Myocyte (in vitro differentiated cells): ENCODE measurements around the gene EPC1. TPM values are rescaled to one million over a fixed set of nuclear protein-coding genes. Genes with fewer than 3 reads are reported as not detected.
"Not testable (repeated sequence)": the region's sequence is repeated elsewhere in the genome, so short reads cannot be mapped to it uniquely, and the experiment has no call there.

ENCODE experiments used
- DNase-seq: peaks from one replicate; pipeline ENCODE4 v3.0.0-alpha.2; 2012; ENCODE audit warnings: low read depth
- total RNA-seq: library from RNA; depleted of rRNA; stranded (reverse); fragments of >200 nt; gene quantifications from 2 replicates; pipeline ENCODE4 v1.2.3, GENCODE V29; 2014

Gene EPC1
- total RNA-seq, 1 donor from 2014 or later, result 27.5 TPM

DNA sequence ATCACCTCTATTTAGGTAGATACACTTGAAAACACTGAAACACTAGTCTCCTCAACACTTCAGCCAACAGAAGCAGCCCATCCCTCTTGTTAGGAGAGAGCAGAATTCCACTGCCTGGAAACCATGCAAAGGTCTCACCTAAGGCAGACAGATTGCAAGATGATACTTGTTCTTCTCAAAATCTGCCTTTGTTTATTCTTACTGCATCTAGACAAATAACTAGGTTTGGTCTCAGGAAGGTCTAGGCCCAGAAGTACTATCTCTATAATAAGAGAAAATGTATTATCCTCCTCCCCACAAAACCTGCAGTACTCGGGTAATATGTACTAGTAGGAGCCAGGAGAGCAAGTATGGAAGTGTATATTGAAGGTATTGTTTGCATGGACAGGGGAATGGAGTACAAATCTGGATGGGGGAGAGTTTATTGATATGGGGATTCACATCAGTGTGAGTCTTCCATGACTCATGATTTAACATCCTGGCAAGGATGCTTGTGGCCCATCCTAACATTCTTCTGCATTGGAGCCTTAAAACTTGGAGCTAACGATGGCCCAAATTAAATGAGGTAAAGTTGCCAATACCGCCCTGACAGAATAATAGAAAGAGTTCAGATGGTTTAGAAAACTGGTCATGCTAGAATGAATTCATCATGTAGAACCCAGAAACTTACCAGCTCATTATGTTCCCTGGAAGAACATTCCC lies 109.2 kb downstream of the EPC1 start:
- peak; percentile 12 for DNase-seq

DNA sequence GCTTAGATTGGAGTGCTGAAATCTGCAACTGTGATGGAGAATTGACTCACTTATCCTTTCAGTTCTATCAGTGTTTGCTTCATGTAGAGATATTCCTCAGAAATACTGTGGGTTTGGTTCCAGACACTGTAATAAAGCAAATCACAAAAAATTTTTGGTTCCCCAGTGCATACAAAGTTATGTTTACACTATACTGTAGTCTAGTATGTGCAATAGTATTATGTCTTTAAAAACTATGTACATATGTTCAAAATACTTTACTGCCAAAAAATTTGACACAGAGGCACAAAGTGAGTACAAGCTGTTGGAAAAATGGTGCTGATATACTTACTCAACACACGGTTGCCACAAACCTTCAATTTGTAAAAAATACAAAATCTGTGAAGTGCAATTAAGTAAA lies 112.5 kb downstream of the EPC1 start:
- DNase-seq, result no peak

DNA sequence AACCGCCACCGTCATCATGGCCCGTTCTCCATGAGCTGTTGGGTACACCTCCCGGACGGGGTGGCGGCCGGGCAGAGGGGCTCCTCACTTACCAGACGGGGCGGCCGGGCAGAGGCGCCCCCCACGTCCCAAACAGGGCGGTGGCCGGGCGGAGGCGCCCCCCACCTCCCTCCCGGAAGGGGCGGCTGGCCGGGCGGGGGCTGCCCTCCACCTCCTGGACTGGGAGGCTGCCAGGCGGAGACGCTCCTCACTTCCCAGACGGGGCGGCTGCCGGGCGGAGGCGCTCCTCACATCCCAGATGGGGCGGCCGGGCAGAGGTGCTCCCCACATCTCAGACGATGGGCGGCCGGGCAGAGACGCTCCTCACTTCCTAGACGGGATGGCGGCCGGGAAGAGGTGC lies 113.6 kb downstream of the EPC1 start:
- DNase-seq, result not testable (repeated sequence)

DNA sequence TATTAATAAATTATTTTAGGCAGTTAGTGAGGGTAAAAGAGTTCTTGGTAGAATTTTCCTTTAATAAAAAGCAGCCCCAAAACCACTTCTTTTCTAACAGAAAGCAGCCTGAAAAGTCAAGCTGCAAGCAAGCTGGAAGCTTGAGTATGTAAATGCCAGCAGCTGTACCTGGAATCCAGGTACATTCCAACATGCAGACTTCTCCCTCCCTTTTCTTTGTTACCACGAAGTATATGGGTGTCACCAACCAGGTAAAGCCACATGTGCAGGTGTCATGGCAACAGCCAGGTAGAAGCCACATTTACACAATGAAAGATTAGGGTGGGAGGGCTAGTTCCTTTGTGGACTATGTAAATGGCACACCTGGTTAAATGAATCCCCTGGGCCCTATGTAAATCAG lies 114.6 kb downstream of the EPC1 start:
- DNase-seq, result no peak

DNA sequence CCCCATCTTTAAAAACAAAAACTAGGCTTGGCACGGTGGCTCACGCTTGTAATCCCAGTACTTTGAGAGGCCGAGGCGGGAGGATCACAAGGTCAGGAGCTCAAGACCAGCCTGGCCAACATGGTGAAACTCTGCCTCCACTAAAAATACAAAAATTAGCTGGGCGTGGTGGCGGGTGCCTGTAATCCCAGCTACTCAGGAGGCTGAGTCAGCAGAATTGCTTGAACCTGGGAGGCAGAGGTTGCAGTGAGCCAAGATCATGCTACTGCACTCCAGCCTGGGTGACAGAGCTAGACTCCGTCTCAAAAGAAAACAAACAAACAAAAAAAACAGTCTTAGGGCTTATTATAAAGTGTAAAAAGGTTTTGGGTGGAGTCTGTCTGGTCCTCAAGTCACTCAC lies 117.2 kb downstream of the EPC1 start:
- not testable (repeated sequence) for DNase-seq

DNA sequence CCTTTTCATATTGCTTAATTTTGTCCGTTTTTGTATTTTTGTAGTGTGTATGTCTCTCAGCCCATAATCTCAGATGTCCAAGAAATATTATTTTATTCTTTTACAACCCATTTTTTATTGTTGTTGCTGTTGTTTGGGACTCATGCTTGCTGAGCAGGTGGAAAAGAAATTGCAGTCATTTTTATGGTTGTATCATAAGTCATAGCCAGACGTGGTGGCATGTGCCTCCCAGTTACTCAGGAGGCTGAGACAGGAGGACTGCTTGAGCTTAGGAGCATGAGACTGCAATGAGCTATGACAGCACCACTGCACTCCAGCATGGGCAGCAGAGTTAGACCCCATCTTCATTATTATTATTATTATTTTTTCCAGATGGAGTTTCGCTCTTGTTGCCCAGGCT lies 117.8 kb downstream of the EPC1 start:
- DNase-seq, result no peak

DNA sequence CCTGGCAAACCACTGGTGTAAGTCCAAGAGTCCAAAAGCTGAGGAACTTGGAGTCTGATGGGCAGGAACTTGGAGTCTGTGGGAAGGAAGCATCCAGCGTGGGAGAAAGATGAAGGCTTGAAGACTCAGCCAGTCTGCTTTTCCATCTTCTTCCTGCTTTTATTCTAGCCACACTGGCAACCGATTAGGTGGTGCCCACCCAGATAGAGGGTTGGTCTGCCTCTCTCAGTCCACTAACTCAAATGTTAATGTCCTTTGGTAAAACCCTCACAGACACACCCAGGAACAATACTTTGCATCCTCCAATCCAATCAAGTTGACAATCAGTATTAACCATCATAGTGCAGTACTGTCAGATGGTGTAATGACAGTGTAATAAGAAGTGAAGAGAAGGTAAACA lies 119.2 kb downstream of the EPC1 start:
- DNase-seq, result no peak

DNA sequence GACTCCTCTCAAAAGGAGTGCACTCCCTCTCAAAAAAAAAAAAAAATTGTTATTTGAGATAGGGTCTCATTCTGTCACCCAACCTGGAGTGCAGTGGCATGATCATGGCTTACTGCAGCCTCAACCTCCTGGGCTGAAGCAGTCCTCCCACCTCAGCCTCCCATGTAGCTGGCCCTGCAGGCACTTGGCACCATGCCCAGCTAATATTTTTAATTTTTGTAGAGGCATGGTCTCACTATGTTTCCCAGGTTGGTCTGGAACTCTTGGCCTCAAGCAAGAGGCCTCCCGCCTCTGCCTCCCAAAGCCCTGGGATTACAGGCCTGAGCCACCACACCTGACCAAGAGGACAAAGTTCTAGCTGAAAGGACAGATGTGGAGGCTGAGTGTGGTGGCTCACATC lies 120.3 kb downstream of the EPC1 start:
- no peak for DNase-seq

DNA sequence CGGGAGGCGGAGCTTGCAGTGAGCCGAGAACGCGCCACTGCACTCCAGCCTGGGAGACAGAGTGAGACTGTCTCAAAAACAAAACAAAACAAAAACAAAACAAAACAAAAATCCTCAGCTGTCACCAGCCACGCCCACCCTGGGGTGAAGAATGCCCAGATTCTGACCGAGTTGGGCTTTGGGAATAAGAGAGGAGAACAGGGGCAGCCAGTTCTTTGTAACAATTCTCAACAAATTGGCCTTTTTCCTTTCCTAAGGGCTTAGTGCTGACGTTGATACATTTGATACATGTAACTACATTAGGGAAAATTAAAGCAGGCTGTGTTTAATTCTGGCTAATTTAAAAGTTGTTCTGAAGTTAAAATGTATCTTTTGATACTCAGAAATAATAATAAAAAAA lies 121.0 kb downstream of the EPC1 start:
- peak; percentile 26 for DNase-seq

DNA sequence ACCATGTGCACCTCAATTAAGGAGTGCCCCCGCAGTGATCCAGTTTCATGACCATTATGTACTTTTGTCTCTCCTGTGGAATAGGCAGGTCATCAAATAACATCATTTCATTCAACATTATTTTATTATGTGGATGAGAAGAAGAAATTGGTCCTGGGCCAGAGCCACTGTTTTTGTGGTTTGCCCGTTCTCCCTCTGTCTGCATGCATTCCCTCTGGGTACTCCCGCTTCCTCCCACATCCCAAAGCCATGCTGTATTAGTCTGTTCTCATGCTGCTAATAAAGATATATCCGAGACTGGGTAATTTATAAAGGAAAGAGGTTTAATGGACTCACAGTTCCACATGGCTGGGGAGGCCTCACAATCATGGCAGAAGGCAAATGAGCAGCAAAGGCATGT lies 124.6 kb downstream of the EPC1 start:
- DNase-seq, result peak; percentile 43

DNA sequence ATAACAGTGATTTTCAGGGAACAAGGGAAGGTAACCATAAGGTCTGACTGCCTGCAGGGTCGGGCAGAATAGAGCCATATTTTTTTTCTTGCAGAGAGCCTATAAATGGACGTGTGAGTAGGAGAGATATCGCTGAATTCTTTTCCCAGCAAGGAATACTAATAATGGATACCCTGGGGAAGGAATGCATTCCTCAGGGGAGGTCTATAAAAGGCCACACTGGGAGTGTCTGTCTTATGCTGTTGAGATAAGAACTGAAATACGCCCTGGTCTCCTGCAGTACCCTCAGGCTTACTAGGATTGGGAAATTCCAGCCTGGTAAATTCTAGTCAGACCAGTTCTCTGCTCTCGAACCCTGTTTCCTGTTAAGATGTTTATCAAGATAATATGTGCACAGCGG lies 127.8 kb downstream of the EPC1 start:
- not testable (repeated sequence) for DNase-seq

DNA sequence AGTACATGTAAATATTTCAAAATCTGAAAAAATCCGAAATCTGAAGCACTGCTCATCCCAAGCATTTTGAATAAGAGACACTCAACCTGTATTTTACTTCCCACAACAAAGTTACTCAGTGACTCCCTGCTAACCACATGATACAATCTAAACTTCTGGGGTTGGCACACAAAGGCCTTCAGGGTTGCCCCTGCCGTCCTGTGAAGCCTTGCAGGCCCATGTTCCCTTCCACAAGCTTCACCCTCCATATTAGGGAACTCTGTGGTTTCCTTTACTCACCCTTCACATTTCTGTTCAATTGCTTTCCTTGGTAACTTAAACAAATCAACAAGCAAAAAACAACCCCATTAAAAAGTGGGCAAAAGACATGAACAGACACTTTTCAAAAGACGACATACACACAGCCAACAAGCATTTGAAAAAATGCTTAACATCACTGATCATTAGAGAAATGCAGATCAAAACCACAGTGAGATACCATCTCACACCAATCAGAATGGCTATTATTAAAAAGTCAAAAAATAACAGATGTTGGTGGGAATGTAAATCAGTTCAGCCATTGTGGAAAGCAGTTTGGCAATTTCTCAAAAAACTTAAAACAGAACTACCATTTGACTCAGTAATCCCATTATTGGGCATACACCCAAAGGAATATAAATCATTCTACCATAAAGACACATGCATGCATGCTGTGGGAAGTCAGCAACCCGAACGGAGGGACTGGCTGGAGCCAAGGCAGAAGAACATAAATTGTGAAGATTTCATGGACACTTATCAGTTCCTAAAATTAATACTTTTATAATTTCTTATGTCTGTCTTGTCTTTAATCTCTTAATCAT lies 128.5 kb downstream of the EPC1 start:
- DNase-seq, result not testable (repeated sequence)

Other genes with a start within 250 kb of the EPC1 start
- 9.4 and 17.4 TPM in 2 replicates for gene CCDC7, start 99.0 kb upstream of the EPC1 start, total RNA-seq